ENCODE measurements around the gene GIMAP7.

Gene GIMAP7

DNA sequence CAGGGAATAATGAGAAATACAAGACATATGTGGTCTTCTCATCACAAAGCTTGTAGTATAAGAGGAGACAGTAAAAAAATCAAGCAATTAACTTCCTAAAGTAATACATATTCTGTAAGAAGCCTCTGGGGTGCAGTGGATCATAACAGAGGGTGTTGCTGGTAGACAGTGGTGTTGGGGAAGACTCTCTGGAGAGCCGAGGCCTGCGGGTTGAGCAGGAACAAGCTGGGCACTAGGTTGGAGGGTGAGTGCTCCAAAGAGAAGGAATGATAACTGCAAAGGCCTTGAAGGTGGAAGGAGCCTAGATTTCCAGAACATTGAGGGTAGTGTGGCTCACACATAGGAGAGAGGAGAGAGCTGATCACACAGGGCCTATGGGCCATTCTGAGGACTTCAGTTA is 54.0 kb downstream of the GIMAP7 start:
- DNase-seq (ENCODE audit: low read depth in 2 of 3, low spot score in 1 of 3), result no peak

DNA sequence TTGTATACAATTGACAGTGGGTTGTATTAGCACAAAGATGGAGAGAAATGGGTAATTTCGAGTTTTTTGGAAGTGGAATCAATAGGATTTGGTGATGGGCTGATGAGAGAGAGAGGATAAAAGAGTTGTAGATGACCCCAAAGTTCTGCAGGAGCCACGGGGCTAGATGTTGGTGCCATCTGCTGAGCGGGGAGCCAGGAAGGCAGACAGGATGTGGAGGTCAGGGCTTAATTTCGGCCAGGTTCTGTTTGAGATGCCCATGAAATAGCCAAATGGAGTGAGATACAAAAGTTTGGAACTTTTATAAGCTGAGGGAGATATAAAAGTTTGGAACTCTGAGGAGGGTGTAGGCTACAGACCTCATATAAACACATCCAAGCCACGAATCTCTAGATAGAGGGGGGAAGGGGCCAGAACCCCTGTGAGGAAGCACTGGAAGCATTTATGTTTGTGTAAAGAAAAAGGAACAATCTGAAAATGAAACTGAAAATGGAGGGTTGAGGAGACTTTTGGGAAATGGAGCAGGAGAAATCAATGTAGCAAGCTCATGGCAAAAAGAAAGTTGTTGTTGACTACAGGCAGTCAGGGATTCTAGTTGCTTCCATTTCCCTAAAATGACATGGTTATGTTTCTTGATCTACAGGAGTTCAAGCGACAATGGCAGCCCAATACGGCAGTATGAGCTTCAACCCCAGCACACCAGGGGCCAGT is 54.7 kb downstream of the GIMAP7 start:
- no peak for DNase-seq (ENCODE audit: low read depth in 2 of 3, low spot score in 1 of 3)

All from stimulated activated CD4-positive, alpha-beta T cell treated with anti-CD3 and anti-CD28 coated beads, Interleukin-12 subunit alpha, Interleukin-12 subunit beta, amount 100 ng/mL, for 48 hours (primary cell).